GM23338 (cell line): ENCODE data around the gene EID1. TPM values are rescaled to one million over a fixed set of nuclear protein-coding genes. Genes with fewer than 3 reads are reported as not detected.

Experiments used
- ATAC-seq: fragments of 200-7000 bp; cut with Tn5 transposase; 3 replicates; pipeline ENCODE4 v1.9.1; 2020
- DNase-seq: peaks from one replicate; pipeline ENCODE4 v3.0.0-alpha.2; 2015; ENCODE audit warnings: low spot score
- H2AFZ ChIP-seq: fragments of 200-600 bp; sonication (generic); 2 replicates; pipeline ENCODE4 v1.8.0; 2016; ENCODE audit warnings: antibody characterized with exemption, mild to moderate bottlenecking, moderate library complexity
- H3F3A ChIP-seq: fragments of 200-600 bp; sonication (generic); replicated peaks from 2 replicates; pipeline ENCODE4 v1.8.0; 2017; ENCODE audit warnings: antibody characterized with exemption, mixed run types, low read depth
- H3K27ac ChIP-seq: fragments of 200-600 bp; sonication (generic); 2 replicates; pipeline ENCODE4 v1.6.1; 2016; ENCODE audit warnings: low read depth
- H3K27me3 ChIP-seq: fragments of 200-600 bp; sonication (generic); 2 replicates; pipeline ENCODE4 v1.8.0; 2016; ENCODE audit warnings: mild to moderate bottlenecking, mixed run types, moderate library complexity; ENCODE audit not compliant: insufficient read depth
- H3K36me3 ChIP-seq: fragments of 200-600 bp; sonication (generic); 2 replicates; pipeline ENCODE4 v1.8.0; 2016; ENCODE audit warnings: mild to moderate bottlenecking; ENCODE audit not compliant: insufficient read depth
- H3K4me1 ChIP-seq: fragments of 200-600 bp; sonication (generic); 2 replicates; pipeline ENCODE4 v1.8.0; 2016; ENCODE audit warnings: mild to moderate bottlenecking, moderate library complexity; ENCODE audit not compliant: insufficient read depth
- H3K4me2 ChIP-seq: fragments of 200-600 bp; sonication (generic); 2 replicates; pipeline ENCODE4 v1.7.1; 2017; ENCODE audit warnings: mixed run types
- H3K4me3 ChIP-seq: fragments of 200-600 bp; sonication (generic); 2 replicates; pipeline ENCODE4 v1.6.1; 2016; ENCODE audit warnings: mixed run types
- H3K79me2 ChIP-seq: fragments of 200-600 bp; sonication (generic); replicated peaks from 2 replicates; pipeline ENCODE4 v1.8.0; 2017; ENCODE audit warnings: mild to moderate bottlenecking; ENCODE audit not compliant: insufficient read depth
- H3K9me2 ChIP-seq: fragments of 200-600 bp; sonication (generic); 2 replicates; pipeline ENCODE4 v1.8.0; 2017; ENCODE audit not compliant: insufficient read depth
- H4K20me1 ChIP-seq: fragments of 200-600 bp; sonication (generic); replicated peaks from 2 replicates; pipeline ENCODE4 v1.8.0; 2017; ENCODE audit warnings: mild to moderate bottlenecking; ENCODE audit not compliant: insufficient read depth
- H3K27ac Mint-ChIP-seq: 2 replicates; pipeline ENCODE4 v1.8.0; 2020; ENCODE audit warnings: inconsistent platforms, mild to moderate bottlenecking, moderate library complexity, mixed read lengths
- H3K27me3 Mint-ChIP-seq: 3 replicates; pipeline ENCODE4 v1.8.0; 2022; ENCODE audit warnings: low read depth, mild to moderate bottlenecking, moderate library complexity, mixed read lengths, inconsistent platforms; ENCODE audit not compliant: insufficient read depth, poor library complexity
- H3K36me3 Mint-ChIP-seq: 3 replicates; pipeline ENCODE4 v1.8.0; 2021; ENCODE audit warnings: low read depth, mild to moderate bottlenecking, inconsistent platforms, moderate library complexity, mixed read lengths
- H3K4me1 Mint-ChIP-seq: 3 replicates; pipeline ENCODE4 v1.8.0; 2020; ENCODE audit warnings: mild to moderate bottlenecking, inconsistent platforms, mixed read lengths
- H3K4me3 Mint-ChIP-seq: 3 replicates; pipeline ENCODE4 v1.8.0; 2021; ENCODE audit warnings: moderate library complexity, mild to moderate bottlenecking, inconsistent platforms, mixed read lengths
- H3K9me3 Mint-ChIP-seq: 3 replicates; pipeline ENCODE4 v1.8.0; 2020; ENCODE audit warnings: moderate library complexity, mild to moderate bottlenecking, inconsistent platforms, mixed read lengths
- CREB1 ChIP-seq: fragments of 250-450 bp; sonication (Bioruptor Pico); IDR thresholded peaks from 2 replicates; pipeline ENCODE4 v1.5.0; 2020; ENCODE audit warnings: low read depth, mild to moderate bottlenecking, moderate library complexity
- ETS1 ChIP-seq: IDR thresholded peaks from 2 replicates; pipeline ENCODE4 v1.6.1; 2016; ENCODE audit warnings: antibody characterized with exemption
- EZH2 ChIP-seq: fragments of 200-600 bp; sonication (generic); IDR thresholded peaks from one replicate; pipeline ENCODE4 v1.8.0; 2017; ENCODE audit warnings: antibody characterized with exemption, mild to moderate bottlenecking, low read depth; ENCODE audit not compliant: unreplicated experiment
- EZH2phosphoT487 ChIP-seq: fragments of 200-600 bp; sonication (generic); IDR thresholded peaks from one replicate; pipeline ENCODE4 v1.8.1; 2018; ENCODE audit warnings: antibody characterized with exemption; ENCODE audit not compliant: unreplicated experiment
- JUNB ChIP-seq: IDR thresholded peaks from one replicate; pipeline ENCODE4 v1.6.1; 2016; ENCODE audit warnings: antibody characterized with exemption; ENCODE audit not compliant: unreplicated experiment
- NANOG ChIP-seq: IDR thresholded peaks from 2 replicates; pipeline ENCODE4 v1.6.1; 2016; ENCODE audit warnings: antibody characterized with exemption, borderline replicate concordance
- POLR2AphosphoS5 ChIP-seq: IDR thresholded peaks from 2 replicates; pipeline ENCODE4 v1.6.1; 2016; ENCODE audit warnings: antibody characterized with exemption, low read depth
- REST ChIP-seq: IDR thresholded peaks from one replicate; pipeline ENCODE4 v1.6.1; 2018; ENCODE audit warnings: antibody characterized with exemption; ENCODE audit not compliant: unreplicated experiment
- STAT1 ChIP-seq: IDR thresholded peaks from one replicate; pipeline ENCODE4 v1.6.1; 2016; ENCODE audit warnings: antibody characterized with exemption; ENCODE audit not compliant: unreplicated experiment
- ZNF114 ChIP-seq: fragments of 250-450 bp; sonication (Bioruptor Pico); IDR thresholded peaks from 2 replicates; pipeline ENCODE4 v1.5.0; 2020; ENCODE audit warnings: mild to moderate bottlenecking, moderate library complexity
- ZNF331 ChIP-seq: fragments of 250-450 bp; sonication (Bioruptor Pico); IDR thresholded peaks from 2 replicates; pipeline ENCODE4 v1.5.0; 2020; ENCODE audit warnings: low read depth, mild to moderate bottlenecking, moderate library complexity
- polyA plus RNA-seq: library from polyadenylated mRNA; unstranded; fragments of >200 nt; fragmentation: Nextera tagmentation; extraction: Ambion mirVana; gene quantifications from 2 replicates; pipeline ENCODE4 v1.2.1, GENCODE V29; 2016
- total RNA-seq: library from RNA; depleted of rRNA; stranded (reverse); fragments of >200 nt; shearing (Covaris generic); gene quantifications from 2 replicates; pipeline ENCODE4 v1.2.3, GENCODE V29; 2014
- TF ChIP-seq, protein P1 (sequence below), 2 experiments: fragments of 200-600 bp in 1 of 2; sonication (generic) in 1 of 2; conservative IDR thresholded peaks; 2 replicates each; pipeline versions ENCODE4 v1.5.1 to v1.6.1; 2016 to 2017; ENCODE audit warnings: antibody characterized with exemption in 2 of 2, low read depth in 2 of 2, mild to moderate bottlenecking in 2 of 2, moderate library complexity in 1 of 2
- TF ChIP-seq, protein P2 (sequence below): fragments of 250-450 bp; sonication (Bioruptor Pico); IDR thresholded peaks from 2 replicates; pipeline ENCODE4 v1.5.0; 2020; ENCODE audit warnings: mild to moderate bottlenecking, moderate library complexity

The EID1 gene
- total and polyA plus RNA-seq, 2 experiments from 2014 or later, result 113 to 324 TPM

- H2AFZ ChIP-seq, result no peak overlapping the region
- H4K20me1 ChIP-seq, result no peaks in the 10 kb centered on the region
- H3K36me3 ChIP-seq, result no peaks in the 10 kb centered on the region
- H3K27me3 ChIP-seq, result no peaks in the 10 kb centered on the region
- DNase-seq (no peak), ATAC-seq (no peak)
- no peaks in the 10 kb centered on the region for H3F3A ChIP-seq
- TF ChIP-seq EZH2, result no peak
- TF ChIP-seq ZNF331 (CRISPR knock-in tag), result no peak
- no peak for TF ChIP-seq STAT1
- TF ChIP-seq, protein P1, sequence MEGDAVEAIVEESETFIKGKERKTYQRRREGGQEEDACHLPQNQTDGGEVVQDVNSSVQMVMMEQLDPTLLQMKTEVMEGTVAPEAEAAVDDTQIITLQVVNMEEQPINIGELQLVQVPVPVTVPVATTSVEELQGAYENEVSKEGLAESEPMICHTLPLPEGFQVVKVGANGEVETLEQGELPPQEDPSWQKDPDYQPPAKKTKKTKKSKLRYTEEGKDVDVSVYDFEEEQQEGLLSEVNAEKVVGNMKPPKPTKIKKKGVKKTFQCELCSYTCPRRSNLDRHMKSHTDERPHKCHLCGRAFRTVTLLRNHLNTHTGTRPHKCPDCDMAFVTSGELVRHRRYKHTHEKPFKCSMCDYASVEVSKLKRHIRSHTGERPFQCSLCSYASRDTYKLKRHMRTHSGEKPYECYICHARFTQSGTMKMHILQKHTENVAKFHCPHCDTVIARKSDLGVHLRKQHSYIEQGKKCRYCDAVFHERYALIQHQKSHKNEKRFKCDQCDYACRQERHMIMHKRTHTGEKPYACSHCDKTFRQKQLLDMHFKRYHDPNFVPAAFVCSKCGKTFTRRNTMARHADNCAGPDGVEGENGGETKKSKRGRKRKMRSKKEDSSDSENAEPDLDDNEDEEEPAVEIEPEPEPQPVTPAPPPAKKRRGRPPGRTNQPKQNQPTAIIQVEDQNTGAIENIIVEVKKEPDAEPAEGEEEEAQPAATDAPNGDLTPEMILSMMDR (conservative IDR thresholded peaks at IDR 0.05; ENCODE audit: low read depth in 2 of 2), result no peak
- no peak for TF ChIP-seq EZH2phosphoT487
- no peak for TF ChIP-seq REST
- no peak for TF ChIP-seq NANOG
- TF ChIP-seq ETS1, result no peak
- TF ChIP-seq ZNF114 (CRISPR knock-in tag), result no peak
- no peak for TF ChIP-seq JUNB
- TF ChIP-seq CREB1, result no peak
- TF ChIP-seq POLR2AphosphoS5, result no peak
- TF ChIP-seq, protein P2, sequence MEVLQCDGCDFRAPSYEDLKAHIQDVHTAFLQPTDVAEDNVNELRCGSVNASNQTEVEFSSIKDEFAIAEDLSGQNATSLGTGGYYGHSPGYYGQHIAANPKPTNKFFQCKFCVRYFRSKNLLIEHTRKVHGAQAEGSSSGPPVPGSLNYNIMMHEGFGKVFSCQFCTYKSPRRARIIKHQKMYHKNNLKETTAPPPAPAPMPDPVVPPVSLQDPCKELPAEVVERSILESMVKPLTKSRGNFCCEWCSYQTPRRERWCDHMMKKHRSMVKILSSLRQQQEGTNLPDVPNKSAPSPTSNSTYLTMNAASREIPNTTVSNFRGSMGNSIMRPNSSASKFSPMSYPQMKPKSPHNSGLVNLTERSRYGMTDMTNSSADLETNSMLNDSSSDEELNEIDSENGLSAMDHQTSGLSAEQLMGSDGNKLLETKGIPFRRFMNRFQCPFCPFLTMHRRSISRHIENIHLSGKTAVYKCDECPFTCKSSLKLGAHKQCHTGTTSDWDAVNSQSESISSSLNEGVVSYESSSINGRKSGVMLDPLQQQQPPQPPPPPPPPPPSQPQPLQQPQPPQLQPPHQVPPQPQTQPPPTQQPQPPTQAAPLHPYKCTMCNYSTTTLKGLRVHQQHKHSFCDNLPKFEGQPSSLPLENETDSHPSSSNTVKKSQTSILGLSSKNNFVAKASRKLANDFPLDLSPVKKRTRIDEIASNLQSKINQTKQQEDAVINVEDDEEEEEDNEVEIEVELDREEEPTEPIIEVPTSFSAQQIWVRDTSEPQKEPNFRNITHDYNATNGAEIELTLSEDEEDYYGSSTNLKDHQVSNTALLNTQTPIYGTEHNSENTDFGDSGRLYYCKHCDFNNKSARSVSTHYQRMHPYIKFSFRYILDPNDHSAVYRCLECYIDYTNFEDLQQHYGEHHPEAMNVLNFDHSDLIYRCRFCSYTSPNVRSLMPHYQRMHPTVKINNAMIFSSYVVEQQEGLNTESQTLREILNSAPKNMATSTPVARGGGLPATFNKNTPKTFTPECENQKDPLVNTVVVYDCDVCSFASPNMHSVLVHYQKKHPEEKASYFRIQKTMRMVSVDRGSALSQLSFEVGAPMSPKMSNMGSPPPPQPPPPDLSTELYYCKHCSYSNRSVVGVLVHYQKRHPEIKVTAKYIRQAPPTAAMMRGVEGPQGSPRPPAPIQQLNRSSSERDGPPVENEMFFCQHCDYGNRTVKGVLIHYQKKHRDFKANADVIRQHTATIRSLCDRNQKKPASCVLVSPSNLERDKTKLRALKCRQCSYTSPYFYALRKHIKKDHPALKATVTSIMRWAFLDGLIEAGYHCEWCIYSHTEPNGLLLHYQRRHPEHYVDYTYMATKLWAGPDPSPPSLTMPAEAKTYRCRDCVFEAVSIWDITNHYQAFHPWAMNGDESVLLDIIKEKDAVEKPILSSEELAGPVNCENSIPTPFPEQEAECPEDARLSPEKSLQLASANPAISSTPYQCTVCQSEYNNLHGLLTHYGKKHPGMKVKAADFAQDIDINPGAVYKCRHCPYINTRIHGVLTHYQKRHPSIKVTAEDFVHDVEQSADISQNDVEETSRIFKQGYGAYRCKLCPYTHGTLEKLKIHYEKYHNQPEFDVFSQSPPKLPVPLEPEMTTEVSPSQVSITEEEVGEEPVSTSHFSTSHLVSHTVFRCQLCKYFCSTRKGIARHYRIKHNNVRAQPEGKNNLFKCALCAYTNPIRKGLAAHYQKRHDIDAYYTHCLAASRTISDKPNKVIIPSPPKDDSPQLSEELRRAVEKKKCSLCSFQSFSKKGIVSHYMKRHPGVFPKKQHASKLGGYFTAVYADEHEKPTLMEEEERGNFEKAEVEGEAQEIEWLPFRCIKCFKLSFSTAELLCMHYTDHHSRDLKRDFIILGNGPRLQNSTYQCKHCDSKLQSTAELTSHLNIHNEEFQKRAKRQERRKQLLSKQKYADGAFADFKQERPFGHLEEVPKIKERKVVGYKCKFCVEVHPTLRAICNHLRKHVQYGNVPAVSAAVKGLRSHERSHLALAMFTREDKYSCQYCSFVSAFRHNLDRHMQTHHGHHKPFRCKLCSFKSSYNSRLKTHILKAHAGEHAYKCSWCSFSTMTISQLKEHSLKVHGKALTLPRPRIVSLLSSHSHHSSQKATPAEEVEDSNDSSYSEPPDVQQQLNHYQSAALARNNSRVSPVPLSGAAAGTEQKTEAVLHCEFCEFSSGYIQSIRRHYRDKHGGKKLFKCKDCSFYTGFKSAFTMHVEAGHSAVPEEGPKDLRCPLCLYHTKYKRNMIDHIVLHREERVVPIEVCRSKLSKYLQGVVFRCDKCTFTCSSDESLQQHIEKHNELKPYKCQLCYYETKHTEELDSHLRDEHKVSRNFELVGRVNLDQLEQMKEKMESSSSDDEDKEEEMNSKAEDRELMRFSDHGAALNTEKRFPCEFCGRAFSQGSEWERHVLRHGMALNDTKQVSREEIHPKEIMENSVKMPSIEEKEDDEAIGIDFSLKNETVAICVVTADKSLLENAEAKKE (CRISPR knock-in tag), result no peak
- peaks cover 21% of the 10 kb centered on the region for H3K79me2 ChIP-seq
- peak overlapping the region; percentile 70 for H3K4me3 ChIP-seq
- H3K27ac Mint-ChIP-seq, result no peak overlapping the region
- peaks cover 15% of the 10 kb centered on the region; the same call in 2 of the 3 replicates for H3K4me1 Mint-ChIP-seq
- H3K4me2 ChIP-seq, result peak overlapping the region; percentile 83
- peaks cover 5% of the 10 kb centered on the region; the same call in 2 of the 3 replicates for H3K36me3 Mint-ChIP-seq
- H3K4me1 ChIP-seq, result peaks cover 20% of the 10 kb centered on the region
- 0 out of 3 replicates have a peak, but pooled peaks cover 2% of the 10 kb centered on the region for H3K9me3 Mint-ChIP-seq
- no peak overlapping the region for H3K27ac ChIP-seq
- no peaks in the 10 kb centered on the region for H3K9me2 ChIP-seq
- peak overlapping the region; percentile 99 for H3K4me3 Mint-ChIP-seq
- H3K27me3 Mint-ChIP-seq, result peaks cover 8% of the 10 kb centered on the region
Measured at GRCh38 chr15:48880070-48880634, 2.2 kb downstream of the EID1 start.
